Neural cell (in vitro differentiated cells): ENCODE data around the gene ZNF503. TPM values are rescaled to one million over a fixed set of nuclear protein-coding genes. Genes with fewer than 3 reads are reported as not detected.
"Not testable (repeated sequence)": the region's sequence is repeated elsewhere in the genome, so short reads cannot be mapped to it uniquely, and the experiment has no call there.

ENCODE experiments used
- H2AFZ ChIP-seq: fragments of 200-600, 300-800 bp; sonication (generic), shearing (Covaris generic); 2 replicates; pipeline ENCODE4 v1.6.0; 2014; ENCODE audit warnings: low read depth, mild to moderate bottlenecking, antibody characterized with exemption, low read length, moderate library complexity
- H3F3A ChIP-seq: fragments of 200-600 bp; shearing (Covaris generic); 2 replicates; pipeline ENCODE4 v1.6.1; 2016; ENCODE audit warnings: mild to moderate bottlenecking, moderate library complexity, mixed read lengths, antibody characterized with exemption, low read length; ENCODE audit not compliant: insufficient read depth, poor library complexity, severe bottlenecking
- H3K27ac ChIP-seq: fragments of 200-600, 300-800 bp; sonication (generic), shearing (Covaris generic); 2 replicates; pipeline ENCODE4 v1.5.1; 2014; ENCODE audit warnings: mild to moderate bottlenecking, low read length, moderate library complexity
- H3K27me3 ChIP-seq: fragments of 300-800, 200-600 bp; sonication (generic), shearing (Covaris generic); 2 replicates; pipeline ENCODE4 v1.6.0; 2014; ENCODE audit warnings: mild to moderate bottlenecking, low read depth, low read length, moderate library complexity; ENCODE audit not compliant: insufficient read depth
- H3K36me3 ChIP-seq: fragments of 300-800, 200-600 bp; sonication (generic), shearing (Covaris generic); 2 replicates; pipeline ENCODE4 v1.5.1; 2014; ENCODE audit warnings: mild to moderate bottlenecking, antibody characterized with exemption, low read length, moderate library complexity; ENCODE audit not compliant: insufficient read depth
- H3K4me2 ChIP-seq: fragments of 300-800, 200-600 bp; sonication (generic), shearing (Covaris generic); 2 replicates; pipeline ENCODE4 v1.6.0; 2014; ENCODE audit warnings: mild to moderate bottlenecking, low read length
- H3K4me3 ChIP-seq: fragments of 300-800, 200-600 bp; sonication (generic), shearing (Covaris generic); 2 replicates; pipeline ENCODE4 v1.5.1; 2014; ENCODE audit warnings: mild to moderate bottlenecking, low read length, moderate library complexity
- H3K79me2 ChIP-seq: fragments of 200-600 bp; shearing (Covaris generic); replicated peaks from 2 replicates; pipeline ENCODE4 v1.6.0; 2014; ENCODE audit warnings: mild to moderate bottlenecking, low read length, moderate library complexity; ENCODE audit not compliant: insufficient read depth
- H3K9ac ChIP-seq: fragments of 300-800, 200-600 bp; sonication (generic), shearing (Covaris generic); 2 replicates; pipeline ENCODE4 v1.6.1; 2016; ENCODE audit warnings: mild to moderate bottlenecking, low read length, mixed read lengths
- H3K9me2 ChIP-seq: fragments of 200-600 bp; shearing (Covaris generic); 2 replicates; pipeline ENCODE4 v1.6.1; 2016; ENCODE audit warnings: mild to moderate bottlenecking, low read length, mixed read lengths; ENCODE audit not compliant: insufficient read depth
- H3K9me3 ChIP-seq: fragments of 200-600, 300-800 bp; sonication (generic), shearing (Covaris generic); 2 replicates; pipeline ENCODE4 v1.6.1; 2016; ENCODE audit warnings: mild to moderate bottlenecking, mixed run types, low read length, moderate library complexity, mixed read lengths
- H4K20me1 ChIP-seq: fragments of 200-600 bp; shearing (Covaris generic); 2 replicates; pipeline ENCODE4 v1.6.1; 2016; ENCODE audit warnings: mild to moderate bottlenecking, mixed run types; ENCODE audit not compliant: insufficient read depth
- CTCF ChIP-seq: fragments of 450-650 bp; IDR thresholded peaks from 2 replicates; pipeline ENCODE4 v1.5.1; 2014; ENCODE audit warnings: antibody characterized with exemption, mild to moderate bottlenecking, moderate library complexity; ENCODE audit not compliant: poor library complexity, severe bottlenecking
- EP300 ChIP-seq: fragments of 450-650 bp; conservative IDR thresholded peaks from 2 replicates; pipeline ENCODE4 v1.6.1; 2014; ENCODE audit warnings: antibody characterized with exemption, mild to moderate bottlenecking, moderate library complexity; ENCODE audit not compliant: poor library complexity, severe bottlenecking
- EZH2 ChIP-seq: fragments of 200-600, 300-800 bp; shearing (Covaris generic), sonication (generic); IDR thresholded peaks from 2 replicates; pipeline ENCODE4 v1.6.1; 2014; ENCODE audit warnings: antibody characterized with exemption, low read length, borderline replicate concordance, mild to moderate bottlenecking; ENCODE audit not compliant: insufficient read depth, poor library complexity, severe bottlenecking
- MXI1 ChIP-seq: fragments of 450-650 bp; conservative IDR thresholded peaks from 2 replicates; pipeline ENCODE4 v1.6.1; 2014; ENCODE audit warnings: antibody characterized with exemption, mild to moderate bottlenecking; ENCODE audit not compliant: poor library complexity, severe bottlenecking
- POLR2AphosphoS5 ChIP-seq: IDR thresholded peaks from 2 replicates; pipeline ENCODE4 v1.6.1; 2012
- RAD21 ChIP-seq: fragments of 450-650 bp; conservative IDR thresholded peaks from 2 replicates; pipeline ENCODE4 v1.6.1; 2014; ENCODE audit warnings: antibody characterized with exemption, mild to moderate bottlenecking, moderate library complexity
- REST ChIP-seq: IDR thresholded peaks from 2 replicates; pipeline ENCODE4 v1.6.1; 2012; ENCODE audit warnings: borderline replicate concordance
- SMC3 ChIP-seq: fragments of 450-650 bp; conservative IDR thresholded peaks from 2 replicates; pipeline ENCODE4 v1.6.1; 2014; ENCODE audit warnings: antibody characterized with exemption, mild to moderate bottlenecking, moderate library complexity; ENCODE audit not compliant: poor library complexity
- TAF1 ChIP-seq: IDR thresholded peaks from 2 replicates; pipeline ENCODE4 v1.6.1; 2012; ENCODE audit warnings: low read depth
- polyA plus RNA-seq: library from polyadenylated mRNA; depleted of rRNA; stranded (reverse); fragments of >200 nt; gene quantifications from 2 replicates; pipeline ENCODE4 v1.2.3, GENCODE V29; 2014

ZNF503 gene
- polyA plus RNA-seq, 1 donor from 2014 or later = 41.4 TPM

GRCh38 chr10:75375838-75376237 lies 25.7 kb downstream of the ZNF503 start:
- H3K9me3 ChIP-seq = no peaks in the 10 kb centered on the region
- no peak overlapping the region for H3K27ac ChIP-seq
- TF ChIP-seq CTCF (no peak), RAD21 (no peak), EZH2 (no peak), MXI1 (no peak), EP300 (no peak), TAF1 (no peak), POLR2AphosphoS5 (no peak), SMC3 (no peak), REST (no peak)
- no peak overlapping the region for H3K4me2 ChIP-seq
- H3K4me3 ChIP-seq = no peak overlapping the region
- no peaks in the 10 kb centered on the region for H4K20me1 ChIP-seq
- H3F3A ChIP-seq = no peaks in the 10 kb centered on the region
- H3K9ac ChIP-seq = no peak overlapping the region
- no peaks in the 10 kb centered on the region for H3K36me3 ChIP-seq
- H3K27me3 ChIP-seq = no peaks in the 10 kb centered on the region
- H3K9me2 ChIP-seq = no peaks in the 10 kb centered on the region
- H3K79me2 ChIP-seq = no peaks in the 10 kb centered on the region
- no peak overlapping the region for H2AFZ ChIP-seq

GRCh38 chr10:75371010-75371409 lies 30.6 kb downstream of the ZNF503 start:
- H2AFZ ChIP-seq = no peak overlapping the region
- H3K4me2 ChIP-seq = no peak overlapping the region
- H3K4me3 ChIP-seq = no peak overlapping the region
- no peaks in the 10 kb centered on the region for H3K27me3 ChIP-seq
- no peaks in the 10 kb centered on the region for H3K79me2 ChIP-seq
- no peaks in the 10 kb centered on the region for H3F3A ChIP-seq
- no peaks in the 10 kb centered on the region for H4K20me1 ChIP-seq
- no peaks in the 10 kb centered on the region for H3K9me2 ChIP-seq
- no peaks in the 10 kb centered on the region for H3K9me3 ChIP-seq
- no peak overlapping the region for H3K27ac ChIP-seq
- TF ChIP-seq TAF1 = no peak
- TF ChIP-seq MXI1 = no peak
- no peak for TF ChIP-seq EZH2
- no peak for TF ChIP-seq CTCF
- no peak for TF ChIP-seq SMC3
- TF ChIP-seq RAD21 = no peak
- no peak for TF ChIP-seq REST
- no peak for TF ChIP-seq POLR2AphosphoS5
- TF ChIP-seq EP300 = no peak
- no peak overlapping the region for H3K9ac ChIP-seq
- H3K36me3 ChIP-seq = no peaks in the 10 kb centered on the region

GRCh38 chr10:75369838-75370237 lies 31.7 kb downstream of the ZNF503 start:
- H3K36me3 ChIP-seq, H2AFZ ChIP-seq, H3K27ac ChIP-seq, H3K4me2 ChIP-seq, H3K9me3 ChIP-seq, H3K4me3 ChIP-seq, H3K79me2 ChIP-seq, H4K20me1 ChIP-seq, H3K27me3 ChIP-seq, H3K9me2 ChIP-seq, H3K9ac ChIP-seq, H3F3A ChIP-seq: not testable (repeated sequence)
